Body of pancreas (tissue), 4 donors: Measurements from ENCODE around the gene SLC27A3.

Experiments
- POLR2A ChIP-seq, 3 donors: fragments of 450-650 bp; IDR thresholded peaks; one replicate each; pipeline ENCODE4 v1.6.1; 2016; ENCODE audit warnings: antibody characterized with exemption in 3 of 3, mild to moderate bottlenecking in 2 of 3
- TF ChIP-seq, protein P1 (sequence below), 7 experiments: fragments of 450-650 bp in 4 of 7; fragments of 200-600 bp in 3 of 7; sonication (generic) in 3 of 7; IDR thresholded peaks; one replicate each; pipeline ENCODE4 v1.5.1; 2016 to 2019; ENCODE audit warnings: antibody characterized with exemption in 7 of 7

- no peak for TF ChIP-seq POLR2A (IDR thresholded peaks at IDR 0.05)
- TF ChIP-seq, protein P1, sequence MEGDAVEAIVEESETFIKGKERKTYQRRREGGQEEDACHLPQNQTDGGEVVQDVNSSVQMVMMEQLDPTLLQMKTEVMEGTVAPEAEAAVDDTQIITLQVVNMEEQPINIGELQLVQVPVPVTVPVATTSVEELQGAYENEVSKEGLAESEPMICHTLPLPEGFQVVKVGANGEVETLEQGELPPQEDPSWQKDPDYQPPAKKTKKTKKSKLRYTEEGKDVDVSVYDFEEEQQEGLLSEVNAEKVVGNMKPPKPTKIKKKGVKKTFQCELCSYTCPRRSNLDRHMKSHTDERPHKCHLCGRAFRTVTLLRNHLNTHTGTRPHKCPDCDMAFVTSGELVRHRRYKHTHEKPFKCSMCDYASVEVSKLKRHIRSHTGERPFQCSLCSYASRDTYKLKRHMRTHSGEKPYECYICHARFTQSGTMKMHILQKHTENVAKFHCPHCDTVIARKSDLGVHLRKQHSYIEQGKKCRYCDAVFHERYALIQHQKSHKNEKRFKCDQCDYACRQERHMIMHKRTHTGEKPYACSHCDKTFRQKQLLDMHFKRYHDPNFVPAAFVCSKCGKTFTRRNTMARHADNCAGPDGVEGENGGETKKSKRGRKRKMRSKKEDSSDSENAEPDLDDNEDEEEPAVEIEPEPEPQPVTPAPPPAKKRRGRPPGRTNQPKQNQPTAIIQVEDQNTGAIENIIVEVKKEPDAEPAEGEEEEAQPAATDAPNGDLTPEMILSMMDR (IDR thresholded peaks at IDR 0.05): no peak
These were observed 3.0 kb downstream of the SLC27A3 start for GRCh38 chr1:153778051-153778823.
